Mammary epithelial cell (primary cell): Measurements from ENCODE around the gene VAV2.

Source experiments
- CTCF ChIP-seq, 2 donors: IDR thresholded peaks in 1 of 2; conservative IDR thresholded peaks in 1 of 2; 2 replicates each; pipeline ENCODE4 v1.5.1; 2011 to 2012; ENCODE audit warnings: inconsistent platforms in 2 of 2, low read length in 2 of 2, mild to moderate bottlenecking in 2 of 2, control low read depth in 1 of 2, low read depth in 1 of 2; ENCODE audit not compliant: insufficient read depth in 1 of 2; ENCODE audit errors: extremely low read depth in 1 of 2
- EZH2 ChIP-seq: IDR thresholded peaks from 2 replicates; pipeline ENCODE4 v1.6.1; 2012; ENCODE audit warnings: low read length, inconsistent platforms, borderline replicate concordance

- TF ChIP-seq CTCF (conservative IDR thresholded peaks at IDR 0.05 in 1 of 2, IDR thresholded peaks at IDR 0.05 in 1 of 2; ENCODE audit: extremely low read depth in 1 of 2, insufficient read depth in 1 of 2, low read depth in 1 of 2, low read length in 2 of 2) (no peak), EZH2 (no peak)
These were observed 222.5 kb downstream of the VAV2 start for GRCh38 chr9:133769511-133770075.
